Fibroblast of lung (primary cell): ENCODE results near the gene LRP5. TPM values are rescaled to one million over a fixed set of nuclear protein-coding genes. Genes with fewer than 3 reads are reported as not detected.

Source experiments
- DNase-seq, 2 donors: peaks; one replicate each; pipeline versions ENCODE4 v3.0.0 to v3.0.0-alpha.2; 2010; ENCODE audit warnings: low read depth in 2 of 2
- H2AFZ ChIP-seq: 2 replicates; pipeline ENCODE4 v1.5.1; 2012; ENCODE audit warnings: low read length, control low read depth, inconsistent platforms
- H3K27ac ChIP-seq: 2 replicates; pipeline ENCODE4 v1.5.1; 2011; ENCODE audit warnings: low read length, control low read depth; ENCODE audit not compliant: insufficient read depth
- H3K27me3 ChIP-seq: 2 replicates; pipeline ENCODE4 v1.5.1; 2011; ENCODE audit warnings: mild to moderate bottlenecking, low read length; ENCODE audit not compliant: control insufficient read depth, insufficient read depth
- H3K36me3 ChIP-seq: 2 replicates; pipeline ENCODE4 v1.5.1; 2011; ENCODE audit warnings: low read length; ENCODE audit not compliant: control insufficient read depth, insufficient read depth
- H3K4me1 ChIP-seq: 2 replicates; pipeline ENCODE4 v1.5.1; 2011; ENCODE audit warnings: low read length; ENCODE audit not compliant: control insufficient read depth, insufficient read depth; ENCODE audit errors: extremely low read depth
- H3K4me2 ChIP-seq: 2 replicates; pipeline ENCODE4 v1.5.1; 2011; ENCODE audit warnings: low read length, control low read depth; ENCODE audit not compliant: insufficient read depth; ENCODE audit errors: extremely low read depth
- H3K4me3 ChIP-seq, 4 experiments: fragments of 200-600 bp in 1 of 4; sonication (generic) in 1 of 4; replicated peaks in 1 of 4; 2 replicates each; pipeline ENCODE4 v1.5.1; 2011 to 2016; ENCODE audit warnings: low read length in 4 of 4, low read depth in 3 of 4, mild to moderate bottlenecking in 3 of 4, control low read depth in 2 of 4, inconsistent platforms in 1 of 4, mixed read lengths in 1 of 4; ENCODE audit not compliant: insufficient read depth in 1 of 4; ENCODE audit errors: control extremely low read depth in 1 of 4
- H3K79me2 ChIP-seq: 2 replicates; pipeline ENCODE4 v1.5.1; 2012; ENCODE audit warnings: mild to moderate bottlenecking, low read length, inconsistent platforms; ENCODE audit not compliant: control insufficient read depth, insufficient read depth
- H3K9ac ChIP-seq: 2 replicates; pipeline ENCODE4 v1.5.1; 2011; ENCODE audit warnings: mild to moderate bottlenecking, low read length, control low read depth; ENCODE audit not compliant: insufficient read depth
- H3K9me3 ChIP-seq: 2 replicates; pipeline ENCODE4 v1.5.1; 2012; ENCODE audit warnings: low read depth, low read length; ENCODE audit not compliant: control insufficient read depth, insufficient read depth
- H4K20me1 ChIP-seq: 2 replicates; pipeline ENCODE4 v1.5.1; 2011; ENCODE audit warnings: low read length; ENCODE audit not compliant: control insufficient read depth, insufficient read depth; ENCODE audit errors: extremely low read depth
- CTCF ChIP-seq, 2 donors: IDR thresholded peaks in 1 of 2; conservative IDR thresholded peaks in 1 of 2; 1 replicate in 1 of 2; 2 replicates in 1 of 2; pipeline ENCODE4 v1.5.1; 2011 to 2012; ENCODE audit warnings: low read length in 2 of 2, control low read depth in 1 of 2, inconsistent platforms in 1 of 2, low read depth in 1 of 2, mild to moderate bottlenecking in 1 of 2
- EZH2 ChIP-seq: IDR thresholded peaks from 2 replicates; pipeline ENCODE4 v1.5.1; 2012; ENCODE audit warnings: low read length, control low read depth, mild to moderate bottlenecking; ENCODE audit errors: missing control alignments
- polyA plus RNA-seq, 2 donors: library from polyadenylated mRNA; depleted of rRNA in 1 of 2; stranded (reverse) in 1 of 2; unstranded in 1 of 2; fragments of >200 nt; gene quantifications; 2 replicates each; pipeline ENCODE4 v1.2.1, GENCODE V29; 2011 to 2012; ENCODE audit warnings: missing spikeins in 1 of 2
- total RNA-seq: library from RNA; depleted of rRNA; stranded (reverse); fragments of >200 nt; gene quantifications from 2 replicates; pipeline ENCODE4 v1.2.1, GENCODE V29; 2014

Gene LRP5
- total and polyA plus RNA-seq, 2 donors (not counting 1 experiment from before 2014, with no cell fraction given), result 3.8 to 22.0 TPM

DNA sequence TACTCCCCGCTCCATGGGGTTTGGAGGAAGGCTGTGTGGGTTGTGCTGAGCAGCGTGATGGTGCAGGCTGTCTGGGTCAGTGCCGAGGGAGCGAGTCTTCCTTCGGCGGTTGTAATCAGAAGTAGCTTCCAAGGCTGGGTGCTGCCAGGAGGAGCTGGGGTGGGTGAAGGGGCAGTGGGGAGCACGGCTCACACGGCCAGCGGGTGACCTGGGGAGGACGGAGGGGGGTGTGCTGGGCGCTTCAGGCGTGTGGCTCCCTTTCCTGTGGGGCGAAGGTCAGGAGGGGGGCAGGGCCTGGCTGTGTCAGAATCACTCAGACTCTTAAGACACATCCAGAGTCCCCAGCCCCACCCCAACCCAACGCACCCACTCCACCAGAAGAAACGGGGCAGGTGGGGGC is 60.2 kb downstream of the LRP5 start:
- peaks cover 18% of the 10 kb centered on the region for H3K4me1 ChIP-seq

DNA sequence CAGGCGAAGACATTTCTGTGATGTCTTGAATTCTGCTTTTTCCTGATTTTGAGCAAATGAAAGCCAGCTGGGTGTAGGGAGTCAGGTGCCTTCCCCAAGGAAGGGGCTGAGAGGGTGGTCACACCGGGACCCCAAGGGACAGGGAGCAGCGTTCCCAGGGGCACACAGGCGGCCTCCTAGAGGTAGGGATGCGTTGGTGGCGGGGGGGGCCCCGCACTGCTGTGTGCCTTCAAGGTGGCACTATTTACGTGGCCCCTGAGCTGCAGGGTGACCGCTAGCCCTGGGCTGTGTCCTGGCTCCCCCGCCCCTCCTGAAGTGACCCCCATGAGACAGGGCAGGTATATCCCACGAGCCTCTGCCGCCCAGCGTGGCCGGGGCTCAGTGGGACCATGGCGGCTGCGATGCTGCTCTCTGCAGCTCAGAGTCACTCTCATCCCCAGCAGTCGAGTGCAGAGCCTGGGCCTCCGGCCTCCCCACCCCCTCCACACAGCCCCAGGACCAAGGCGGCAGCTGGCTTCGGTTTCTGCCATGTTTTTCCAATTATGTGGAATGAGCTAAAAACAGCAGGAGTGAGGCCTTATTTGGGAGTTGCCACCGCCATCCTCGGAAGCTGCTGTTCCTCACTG is 60.9 kb downstream of the LRP5 start:
- Histone ChIP-seq H3K27ac (peak overlapping the region; percentile 71), H3K4me3 (no peak overlapping the region), H2AFZ (peak overlapping the region; percentile 88), H3K4me1 (peaks cover 18% of the 10 kb centered on the region), H3K4me2 (peak overlapping the region; percentile 71), H3K9me3 (no peaks in the 10 kb centered on the region), H3K9ac (peak overlapping the region; percentile 50), H3K27me3 (no peaks in the 10 kb centered on the region), H3K36me3 (no peaks in the 10 kb centered on the region), H3K79me2 (no peaks in the 10 kb centered on the region), H4K20me1 (no peaks in the 10 kb centered on the region)
- TF ChIP-seq CTCF (conservative IDR thresholded peaks at IDR 0.05 in 1 of 2, IDR thresholded peaks at IDR 0.05 in 1 of 2; ENCODE audit: low read depth in 1 of 2, low read length in 2 of 2) (no peak), EZH2 (no peak)
- peak; percentile 36 to 72 for DNase-seq

More for the DNA sequence above, 60.2 kb downstream of the LRP5 start:
- TF ChIP-seq CTCF (conservative IDR thresholded peaks at IDR 0.05 in 1 of 2, IDR thresholded peaks at IDR 0.05 in 1 of 2; ENCODE audit: low read depth in 1 of 2, low read length in 2 of 2) (no peak), EZH2 (no peak)
- H3K9ac ChIP-seq, result no peak overlapping the region
- no peak overlapping the region for H2AFZ ChIP-seq
- H3K79me2 ChIP-seq, result no peaks in the 10 kb centered on the region
- no peaks in the 10 kb centered on the region for H3K27me3 ChIP-seq
- H3K36me3 ChIP-seq, result no peaks in the 10 kb centered on the region
- no peaks in the 10 kb centered on the region for H4K20me1 ChIP-seq
- no peaks in the 10 kb centered on the region for H3K9me3 ChIP-seq
- DNase-seq, result no peak
- H3K4me3 ChIP-seq, result no peak overlapping the region
- no peak overlapping the region for H3K27ac ChIP-seq
- no peak overlapping the region for H3K4me2 ChIP-seq

GRCh38 chr11:68373815-68374501 is 61.6 kb downstream of the LRP5 start:
- no peaks in the 10 kb centered on the region for H3K79me2 ChIP-seq
- TF ChIP-seq EZH2 (no peak), CTCF (conservative IDR thresholded peaks at IDR 0.05 in 1 of 2, IDR thresholded peaks at IDR 0.05 in 1 of 2; ENCODE audit: low read depth in 1 of 2, low read length in 2 of 2) (no peak)
- no peaks in the 10 kb centered on the region for H4K20me1 ChIP-seq
- peak overlapping the region in 3 of 4 experiments; percentile 14 to 20 (median 15) for H3K4me3 ChIP-seq
- peak overlapping the region; percentile 71 for H3K4me2 ChIP-seq
- peaks cover 18% of the 10 kb centered on the region for H3K4me1 ChIP-seq
- H3K36me3 ChIP-seq, result no peaks in the 10 kb centered on the region
- H3K9me3 ChIP-seq, result no peaks in the 10 kb centered on the region
- no peaks in the 10 kb centered on the region for H3K27me3 ChIP-seq
- peak overlapping the region; percentile 88 for H2AFZ ChIP-seq
- DNase-seq, result peak; percentile 12 to 64
- peak overlapping the region; percentile 71 for H3K27ac ChIP-seq
- peak overlapping the region; percentile 50 for H3K9ac ChIP-seq
